Left renal cortex interstitium (tissue), 4 donors: ENCODE data around the gene NSRP1. TPM values are rescaled to one million over a fixed set of nuclear protein-coding genes. Genes with fewer than 3 reads are reported as not detected.
"Not testable (repeated sequence)": the region's sequence is repeated elsewhere in the genome, so short reads cannot be mapped to it uniquely, and the experiment has no call there.

Experiments
- DNase-seq, 4 donors: peaks; one replicate each; pipeline ENCODE4 v3.0.0-alpha.2; 2013; ENCODE audit warnings: low read depth in 4 of 4, low spot score in 2 of 4, missing footprints in 1 of 4
- polyA plus RNA-seq, 4 donors: library from polyadenylated mRNA; unstranded; fragments of 120-200 nt; gene quantifications; one replicate each; pipeline ENCODE4 v1.2.1, GENCODE V29; 2013; ENCODE audit not compliant: insufficient read length in 4 of 4

Gene NSRP1
- polyA plus RNA-seq, 4 donors = 35.6 to 46.4 (median 41.6) TPM

DNA sequence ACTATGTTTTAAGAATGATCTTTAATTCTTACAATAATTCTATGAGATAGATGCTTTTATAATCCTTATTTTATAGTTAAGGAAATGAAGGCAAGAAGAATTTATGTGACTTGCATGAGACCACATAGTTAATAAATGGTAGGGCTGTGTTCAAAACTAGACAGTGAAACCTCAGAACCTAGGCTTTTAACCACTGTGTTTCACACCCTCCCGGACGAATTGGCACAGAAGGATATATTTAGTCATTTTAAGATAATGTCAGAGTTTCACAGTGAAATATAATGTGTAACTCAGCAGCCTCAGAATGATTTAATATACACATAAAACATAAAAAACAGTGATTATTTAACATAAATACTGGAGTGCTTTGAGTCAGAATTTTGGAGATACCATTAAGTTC, 57.0 kb downstream of the NSRP1 start:
- no peak for DNase-seq

- DNase-seq = no peak
These were observed 57.9 kb downstream of the NSRP1 start for GRCh38 chr17:30174556-30174955.

GRCh38 chr17:30176855-30177254, 60.2 kb downstream of the NSRP1 start:
- DNase-seq = no peak

- no peak for DNase-seq
These were observed 70.1 kb downstream of the NSRP1 start for GRCh38 chr17:30186761-30187160.

DNA sequence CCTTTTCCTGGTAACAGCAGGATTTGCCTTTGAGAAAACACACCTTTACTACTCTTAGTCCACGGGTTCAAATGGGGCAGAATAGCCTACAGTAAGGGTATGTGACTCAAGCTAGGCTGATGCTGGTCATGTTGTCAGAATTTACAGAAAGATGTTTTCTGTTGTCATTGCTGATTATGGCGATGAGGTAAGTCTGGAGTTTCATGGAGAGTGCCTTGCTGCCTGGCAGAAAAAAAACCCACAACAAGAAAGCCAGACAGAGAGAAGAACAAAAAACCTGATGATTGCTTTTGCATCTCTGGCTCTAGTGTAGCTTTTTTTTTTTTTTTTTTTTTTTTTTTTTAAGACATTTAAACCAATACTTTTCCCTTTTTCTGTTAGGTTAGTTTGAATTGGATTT, 71.0 kb downstream of the NSRP1 start:
- no peak for DNase-seq

DNA sequence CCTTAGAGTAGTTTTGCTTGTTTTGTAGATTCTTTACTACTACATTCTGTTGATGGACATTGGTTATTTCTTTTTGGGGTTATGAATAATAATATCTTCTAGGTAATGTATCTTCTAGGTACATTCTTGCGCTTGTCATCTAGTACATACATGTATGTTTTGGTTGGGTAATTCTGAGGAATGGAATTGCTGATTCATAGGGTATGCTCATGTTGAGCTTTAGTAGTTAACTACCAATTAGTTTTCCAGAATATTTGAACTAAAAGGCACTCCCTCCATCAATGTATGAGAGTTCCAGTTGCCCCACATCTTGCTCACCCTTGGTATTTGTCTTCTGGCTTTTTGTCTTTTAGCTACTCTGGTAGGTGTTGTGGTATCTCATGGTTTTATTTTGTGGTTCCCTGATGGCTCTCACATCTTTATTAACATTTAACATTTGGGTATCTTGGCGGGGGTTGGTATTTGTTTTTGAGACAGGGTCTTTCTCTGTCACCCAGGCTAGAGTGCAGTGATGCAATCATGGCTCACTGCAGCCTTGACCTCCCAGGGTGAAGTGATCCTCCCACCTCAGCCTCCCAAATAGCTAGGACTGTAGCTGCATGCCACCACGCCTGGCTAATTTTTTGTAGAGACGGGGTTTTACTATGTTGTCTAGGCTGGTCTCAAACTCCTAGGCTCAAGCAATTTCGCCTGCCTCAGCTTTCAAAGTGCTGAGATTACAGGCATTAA, 71.8 kb downstream of the NSRP1 start:
- no peak for DNase-seq

DNA sequence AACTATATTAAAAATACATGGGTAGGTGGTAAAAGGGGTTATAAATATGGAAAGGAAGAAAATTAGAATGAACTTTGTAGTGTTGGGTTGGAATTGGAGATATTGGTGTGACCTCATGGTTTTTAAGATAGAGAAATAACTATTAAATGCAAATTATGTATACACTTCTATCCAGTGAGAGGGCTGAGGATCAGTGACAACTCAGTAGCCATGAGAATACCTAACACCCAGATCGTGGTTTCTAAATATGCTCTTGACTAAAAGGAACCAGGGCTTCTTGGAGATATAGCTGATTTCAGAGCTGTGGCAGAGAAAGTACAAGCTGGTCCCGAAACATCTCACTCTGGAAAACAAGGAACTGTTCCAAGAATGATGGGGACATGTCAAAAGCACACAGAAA, 74.5 kb downstream of the NSRP1 start:
- DNase-seq = no peak

DNA sequence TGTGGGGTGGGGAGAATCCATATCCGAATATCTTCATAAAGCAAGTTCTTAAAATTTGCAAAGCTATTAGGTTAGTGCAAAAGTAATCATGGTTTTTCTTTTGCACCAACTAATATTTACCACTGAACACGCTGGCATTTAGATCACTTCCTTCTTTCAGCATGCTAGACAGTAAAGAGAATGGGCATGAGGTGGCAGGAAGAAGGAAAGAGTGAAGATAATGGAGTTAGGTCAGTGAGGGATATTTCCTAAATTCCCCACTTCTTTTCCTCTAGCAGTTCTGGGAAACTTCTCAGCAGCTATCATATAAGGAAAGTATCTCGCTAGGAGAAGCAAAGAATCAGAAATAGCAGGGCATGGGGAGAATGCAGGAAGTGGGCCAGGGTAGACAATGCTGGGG, 79.9 kb downstream of the NSRP1 start:
- no peak for DNase-seq

GRCh38 chr17:30197416-30197815, 80.8 kb downstream of the NSRP1 start:
- no peak for DNase-seq

GRCh38 chr17:30199600-30199999, 83.0 kb downstream of the NSRP1 start:
- DNase-seq = no peak

DNA sequence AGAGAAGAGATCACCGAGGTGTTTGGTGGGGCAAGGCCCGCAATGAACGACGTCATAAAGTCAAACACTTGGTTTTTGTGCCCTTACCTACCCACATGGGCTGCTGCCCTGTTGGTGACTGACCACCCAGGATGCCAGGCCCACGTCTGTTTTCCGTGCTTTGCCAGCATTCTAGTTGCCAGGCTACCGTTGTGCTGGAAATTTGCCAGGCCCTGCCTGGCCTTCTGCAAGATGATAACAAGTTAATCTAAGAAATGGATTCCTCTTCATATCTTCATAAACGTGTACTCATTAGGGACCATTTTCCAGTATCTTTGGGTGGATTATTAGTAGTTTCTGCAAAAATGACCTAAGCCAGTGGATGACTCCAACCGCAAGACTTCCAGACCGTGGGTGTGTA, 83.5 kb downstream of the NSRP1 start:
- DNase-seq = no peak

GRCh38 chr17:30200656-30201055, 84.0 kb downstream of the NSRP1 start:
- DNase-seq = not testable (repeated sequence)

- DNase-seq = no peak
These were observed 86.9 kb downstream of the NSRP1 start for GRCh38 chr17:30203471-30203981.

DNA sequence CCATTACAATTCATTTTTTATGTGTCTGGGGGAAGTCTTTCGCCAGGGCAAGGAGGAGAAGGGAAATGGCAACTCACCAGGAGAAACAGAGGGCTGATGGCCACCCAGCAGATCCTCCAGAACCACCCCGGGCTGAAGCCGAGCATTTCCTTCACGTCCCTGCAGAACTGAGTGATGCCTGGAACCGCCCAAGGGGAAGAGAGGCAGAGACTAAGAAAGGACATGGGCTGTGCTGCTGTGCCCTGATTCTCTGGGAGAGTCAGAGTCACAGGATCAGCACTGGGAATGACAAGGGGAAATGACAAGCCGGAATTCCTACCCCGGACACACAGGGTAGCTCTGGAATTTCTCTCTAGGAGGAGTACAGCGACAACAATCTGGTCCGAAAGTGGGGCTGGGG, 91.0 kb downstream of the NSRP1 start:
- no peak for DNase-seq

DNA sequence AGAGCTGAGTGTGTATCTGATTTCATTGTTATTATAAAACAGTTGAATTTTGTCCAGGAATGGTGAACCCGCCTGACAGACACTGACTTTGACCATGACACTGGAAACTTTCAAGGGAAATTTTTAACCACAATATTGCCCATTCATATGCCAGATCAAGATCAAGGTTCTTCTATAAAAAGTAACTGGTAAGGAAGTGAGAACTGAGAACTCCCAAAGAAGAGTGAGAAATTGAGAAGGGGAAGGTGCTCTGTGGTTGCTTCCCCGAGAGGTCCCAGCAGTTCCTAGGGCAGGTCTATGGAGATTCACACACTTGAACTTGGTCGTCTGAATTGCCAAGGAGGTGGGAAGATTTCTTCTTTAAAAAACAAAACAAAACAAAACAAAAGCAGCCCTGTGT, 91.6 kb downstream of the NSRP1 start:
- no peak for DNase-seq

DNA sequence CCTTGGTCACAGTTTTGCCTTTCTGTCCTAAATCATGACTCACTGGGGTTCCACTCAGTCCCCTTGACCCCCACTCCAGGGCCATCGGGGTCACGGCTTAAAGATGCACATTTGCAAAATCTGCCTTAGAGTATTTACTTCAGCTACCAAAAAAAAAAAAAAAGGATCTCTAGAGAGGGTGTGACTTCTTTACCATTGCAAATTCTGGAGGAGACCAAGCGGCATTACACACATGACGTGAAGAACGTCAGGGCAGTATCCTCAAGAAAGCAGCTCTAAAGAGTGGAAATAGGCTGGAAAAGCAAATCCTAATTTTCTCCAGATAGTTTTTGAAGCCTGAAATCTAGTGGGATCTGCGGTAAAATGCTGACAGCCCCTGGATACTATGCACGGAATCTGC, 93.3 kb downstream of the NSRP1 start:
- DNase-seq = no peak

- DNase-seq = no peak
These were observed 93.8 kb downstream of the NSRP1 start for GRCh38 chr17:30210366-30210765.

DNA sequence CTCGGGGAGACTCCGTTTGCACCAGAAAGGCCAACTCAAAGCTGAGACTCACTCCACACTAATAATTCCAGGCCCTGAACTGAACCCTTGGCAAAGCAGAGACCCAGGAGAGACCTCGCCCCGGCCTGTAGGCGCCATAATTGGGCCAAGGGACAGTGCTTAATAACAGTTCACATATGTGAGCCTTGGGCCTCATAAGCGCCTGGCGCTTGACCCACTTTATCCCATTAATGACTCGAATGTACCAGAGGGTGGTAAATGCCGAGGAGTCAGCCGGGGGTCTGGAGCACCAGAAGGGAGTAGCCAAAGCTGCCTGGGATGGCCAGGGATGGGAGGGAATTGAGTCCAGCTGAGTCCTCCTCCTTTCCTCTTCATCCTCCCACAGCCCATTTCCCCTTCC, 94.3 kb downstream of the NSRP1 start:
- DNase-seq = no peak

DNA sequence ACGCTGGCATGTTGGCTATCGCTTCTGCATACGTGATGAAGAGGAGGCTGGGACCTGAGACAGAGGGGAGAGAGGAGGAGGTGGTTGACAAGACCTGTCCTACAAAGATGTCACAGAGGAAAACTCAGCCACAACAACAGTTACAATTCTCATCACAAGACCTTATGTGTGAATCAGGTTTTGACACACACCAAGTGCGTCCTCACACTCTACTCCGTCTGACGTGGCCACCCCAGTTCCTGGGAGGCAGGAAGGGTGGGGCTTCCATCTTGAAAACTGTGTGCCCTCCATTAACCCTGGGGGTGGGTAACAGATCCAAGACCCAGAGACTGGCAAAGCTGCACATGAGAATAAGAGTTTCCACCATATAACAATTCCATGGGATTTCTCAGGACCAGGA, 94.8 kb downstream of the NSRP1 start:
- DNase-seq = no peak

GRCh38 chr17:30212750-30213149, 96.1 kb downstream of the NSRP1 start:
- DNase-seq = no peak

DNA sequence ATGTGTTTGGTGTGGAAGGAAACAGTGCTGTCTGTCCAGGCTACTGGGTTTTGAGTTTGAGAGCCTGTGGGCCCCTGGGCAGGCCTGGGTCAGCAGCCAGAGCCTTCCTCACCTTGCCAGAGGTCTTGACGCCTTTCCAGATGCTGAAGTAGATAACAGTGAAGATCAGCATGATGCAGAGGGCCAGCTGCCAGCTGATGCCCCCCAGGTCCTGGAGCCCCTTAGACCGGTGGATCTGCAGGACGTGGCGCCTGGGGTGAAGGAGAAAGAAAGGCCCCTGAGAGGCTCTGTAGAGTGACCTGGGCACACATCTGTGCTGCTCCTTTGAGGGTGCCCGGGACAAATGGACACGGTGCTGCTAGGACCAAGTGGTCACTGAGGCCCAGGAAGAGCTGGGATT, 100.4 kb downstream of the NSRP1 start:
- DNase-seq = no peak

DNA sequence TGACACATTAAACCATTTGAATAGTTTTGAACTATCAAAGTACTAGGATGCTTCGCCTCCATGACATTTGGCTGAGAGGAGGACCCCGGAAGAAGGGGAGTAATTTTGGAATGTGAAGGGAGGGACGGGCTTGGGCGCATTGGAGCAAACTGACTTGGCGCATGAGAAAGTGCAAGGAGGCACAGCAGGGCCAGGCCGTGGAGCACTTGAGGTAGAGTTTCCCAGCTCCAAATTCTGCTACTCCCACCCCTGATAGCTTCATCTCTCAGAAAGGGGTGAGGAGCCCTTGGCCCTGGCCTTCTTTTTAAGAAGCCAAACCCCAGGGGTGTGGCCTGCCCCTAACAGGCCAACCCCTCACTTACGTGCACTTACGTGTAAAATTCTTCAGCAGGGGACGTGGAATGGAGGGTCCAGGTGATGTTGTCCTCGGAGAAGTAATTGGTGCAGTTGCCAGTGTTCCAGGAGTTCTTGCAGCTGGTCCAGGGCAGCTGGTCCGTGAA, 101.2 kb downstream of the NSRP1 start:
- no peak for DNase-seq

DNA sequence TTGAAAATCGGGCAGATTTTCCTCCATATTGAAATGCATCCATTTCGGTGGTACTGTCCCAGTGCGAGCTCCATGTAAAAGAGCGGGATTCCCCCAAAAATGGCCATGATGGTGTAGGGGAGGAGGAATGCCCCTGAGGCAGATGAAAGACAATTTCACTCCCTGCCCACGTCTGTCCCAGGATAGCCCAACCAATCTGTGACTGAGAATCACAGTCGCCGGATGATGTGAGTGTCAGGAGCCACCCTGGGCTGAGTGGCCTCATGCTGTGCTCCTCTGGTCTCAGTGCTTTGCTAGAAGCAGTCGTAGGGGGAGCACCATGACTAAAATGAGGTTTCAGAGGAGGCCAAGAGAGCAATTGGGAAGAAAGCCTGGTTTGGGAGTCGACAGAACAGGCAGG, 102.2 kb downstream of the NSRP1 start:
- DNase-seq = no peak
